LNCaP clone FGC (cell line): ENCODE results near the gene ADARB2.

Source experiments
- DNase-seq: peaks from one replicate; pipeline ENCODE4 v3.0.0-alpha.2; 2011; ENCODE audit warnings: low read depth
- H3K4me3 ChIP-seq: 2 replicates; pipeline ENCODE4 v1.5.1; 2011; ENCODE audit warnings: mild to moderate bottlenecking, low read depth, low read length, control low read depth
- CTCF ChIP-seq: IDR thresholded peaks from 2 replicates; pipeline ENCODE4 v1.5.1; 2012; ENCODE audit warnings: mild to moderate bottlenecking; ENCODE audit not compliant: control insufficient read depth, insufficient read depth; ENCODE audit errors: extremely low read depth

The ADARB2 gene

GRCh38 chr10:1601406-1601805 is 135.9 kb downstream of the ADARB2 start:
- TF ChIP-seq CTCF = no peak
- DNase-seq = no peak

GRCh38 chr10:1600861-1601260 is 136.5 kb downstream of the ADARB2 start:
- no peak for DNase-seq
- H3K4me3 ChIP-seq = no peak overlapping the region
- TF ChIP-seq CTCF = no peak

More at GRCh38 chr10:1601406-1601805, 135.9 kb downstream of the ADARB2 start:
- H3K4me3 ChIP-seq = no peak overlapping the region

- TF ChIP-seq CTCF = no peak
- DNase-seq = no peak
- no peak overlapping the region for H3K4me3 ChIP-seq
These were observed 138.8 kb downstream of the ADARB2 start for GRCh38 chr10:1598393-1599153.

GRCh38 chr10:1597370-1598146 is 139.8 kb downstream of the ADARB2 start:
- TF ChIP-seq CTCF = no peak
- no peak overlapping the region for H3K4me3 ChIP-seq
- DNase-seq = no peak

GRCh38 chr10:1596482-1597099 is 140.7 kb downstream of the ADARB2 start:
- TF ChIP-seq CTCF = no peak
- no peak for DNase-seq

GRCh38 chr10:1595726-1596125 is 141.6 kb downstream of the ADARB2 start:
- no peak for TF ChIP-seq CTCF
- no peak for DNase-seq
- no peak overlapping the region for H3K4me3 ChIP-seq

More at GRCh38 chr10:1596482-1597099, 140.7 kb downstream of the ADARB2 start:
- no peak overlapping the region for H3K4me3 ChIP-seq
